HEK293 (cell line): ENCODE data around the gene P2RY11.

Experiments
- CTCF ChIA-PET: fragments of 350-600 bp; formaldehyde crosslinking; extraction: SDS; loops from one replicate; lab custom pipeline; 2021; ENCODE audit warnings: antibody characterized with exemption; lab: Yijun Ruan, JAX
- POLR2A ChIA-PET: fragments of 300-600 bp; formaldehyde crosslinking; extraction: SDS; loops from one replicate; lab custom pipeline; 2020; ENCODE audit warnings: antibody characterized with exemption, inconsistent platforms; lab: Yijun Ruan, JAX
- H3K27ac ChIP-seq: fragments of 200-500 bp; sonication (Bioruptor generic); 2 replicates; pipeline ENCODE4 v1.5.1; 2014; ENCODE audit warnings: low read depth, low read length, control low read depth, inconsistent platforms; ENCODE audit errors: extremely low read depth
- H3K36me3 ChIP-seq, 2 experiments: fragments of 200-500 bp in 1 of 2; sonication (Bioruptor generic) in 1 of 2; 1 replicate in 1 of 2; 2 replicates in 1 of 2; pipeline ENCODE4 v1.5.1; 2014 to 2017; ENCODE audit warnings: inconsistent platforms in 2 of 2, low read length in 2 of 2; ENCODE audit not compliant: control insufficient read depth in 2 of 2, insufficient read depth in 1 of 2
- H3K4me1 ChIP-seq: fragments of 200-500 bp; sonication (Bioruptor generic); 2 replicates; pipeline ENCODE4 v1.5.1; 2014; ENCODE audit warnings: mild to moderate bottlenecking, low read length, inconsistent platforms; ENCODE audit not compliant: control insufficient read depth, insufficient read depth
- H3K4me3 ChIP-seq: 2 replicates; pipeline ENCODE4 v1.5.1; 2011; ENCODE audit warnings: low read depth, mild to moderate bottlenecking, control low read depth, low read length, moderate library complexity
- H3K9me3 ChIP-seq: fragments of 200-500 bp; sonication (Bioruptor generic); 2 replicates; pipeline ENCODE4 v1.5.1; 2014; ENCODE audit warnings: low read depth, low read length, inconsistent platforms; ENCODE audit not compliant: control insufficient read depth, insufficient read depth
- AEBP2 ChIP-seq: fragments of 450-650 bp; formaldehyde crosslinking; IDR thresholded peaks from 2 replicates; pipeline ENCODE4 v1.5.1; 2016; ENCODE audit warnings: missing biosample characterization, missing genetic modification characterization, borderline replicate concordance
- PRDM2 ChIP-seq: fragments of 450-650 bp; formaldehyde crosslinking; IDR thresholded peaks from 2 replicates; pipeline ENCODE4 v1.5.1; 2016; ENCODE audit warnings: missing biosample characterization, missing genetic modification characterization, borderline replicate concordance
- SP2 ChIP-seq: fragments of 450-650 bp; formaldehyde crosslinking; IDR thresholded peaks from 2 replicates; pipeline ENCODE4 v1.5.1; 2016; ENCODE audit warnings: missing biosample characterization, missing genetic modification characterization
- TRIM28 ChIP-seq: IDR thresholded peaks from 2 replicates; pipeline ENCODE4 v1.6.1; 2011; ENCODE audit warnings: low read length, control low read depth, borderline replicate concordance
- ZBTB26 ChIP-seq: fragments of 450-650 bp; formaldehyde crosslinking; optimal IDR thresholded peaks from 2 replicates; pipeline ENCODE3; 2016; ENCODE audit warnings: missing biosample characterization, mild to moderate bottlenecking, missing genetic modification characterization
- ZNF132 ChIP-seq: fragments of 450-650 bp; formaldehyde crosslinking; IDR thresholded peaks from 2 replicates; pipeline ENCODE4 v1.5.1; 2017; ENCODE audit warnings: missing biosample characterization, missing genetic modification characterization, borderline replicate concordance
- ZNF16 ChIP-seq: fragments of 450-650 bp; formaldehyde crosslinking; IDR thresholded peaks from 2 replicates; pipeline ENCODE4 v1.5.1; 2016; ENCODE audit warnings: low read depth, missing biosample characterization, missing genetic modification characterization
- ZNF280C ChIP-seq: fragments of 450-650 bp; formaldehyde crosslinking; IDR thresholded peaks from 2 replicates; pipeline ENCODE4 v1.5.1; 2016; ENCODE audit warnings: missing biosample characterization, missing genetic modification characterization
- ZNF398 ChIP-seq: fragments of 450-650 bp; formaldehyde crosslinking; IDR thresholded peaks from 2 replicates; pipeline ENCODE4 v1.5.1; 2017; ENCODE audit warnings: missing biosample characterization, missing genetic modification characterization
- ZNF548 ChIP-seq: fragments of 450-650 bp; formaldehyde crosslinking; IDR thresholded peaks from 2 replicates; pipeline ENCODE4 v1.5.1; 2016; ENCODE audit warnings: missing biosample characterization, missing genetic modification characterization
- ZNF664 ChIP-seq: fragments of 450-650 bp; formaldehyde crosslinking; IDR thresholded peaks from 2 replicates; pipeline ENCODE4 v1.5.1; 2016; ENCODE audit warnings: missing biosample characterization, missing genetic modification characterization
- ZNF843 ChIP-seq: fragments of 450-650 bp; formaldehyde crosslinking; IDR thresholded peaks from 2 replicates; pipeline ENCODE4 v1.5.1; 2016; ENCODE audit warnings: missing biosample characterization, missing genetic modification characterization
- ZSCAN4 ChIP-seq: fragments of 450-650 bp; formaldehyde crosslinking; IDR thresholded peaks from 2 replicates; pipeline ENCODE4 v1.5.1; 2017; ENCODE audit warnings: missing biosample characterization, missing genetic modification characterization

The P2RY11 gene

GRCh38 chr19:10107817-10108367 is 3.6 kb upstream of the P2RY11 start (continued):
- TF ChIP-seq PRDM2 (tag by site-specific recombination) (no peak), ZNF16 (tag by site-specific recombination) (no peak), ZNF398 (tag by site-specific recombination) (no peak), ZNF843 (tag by site-specific recombination) (no peak), TRIM28 (no peak), ZNF548 (tag by site-specific recombination) (no peak), ZNF664 (tag by site-specific recombination) (no peak), ZSCAN4 (no peak), ZBTB26 (no peak)

GRCh38 chr19:10109528-10109927 is 2.0 kb upstream of the P2RY11 start:
- TF ChIP-seq AEBP2: no peak
- TF ChIP-seq SP2 (tag by site-specific recombination): no peak
- TF ChIP-seq ZNF132: no peak
- TF ChIP-seq ZNF280C (tag by site-specific recombination): no peak
- peaks cover 14 to 64% of the 10 kb centered on the region in 2 experiments; a peak in 2 of 3 replicates for H3K36me3 ChIP-seq
- ChIA-PET POLR2A (interaction anchor here (1.0 to 1.6 kb wide), 2 partner anchors 8 to 9 kb away, joined by 3 to 4 read pairs; no protein-coding TSS in a partner anchor), CTCF (interaction anchor here (0.6 to 2.4 kb wide), 4 partner anchors 12 to 108 kb away, joined by 3 to 15 read pairs (median 4); no protein-coding TSS in a partner anchor)
- H3K9me3 ChIP-seq: no peaks in the 10 kb centered on the region
- no peaks in the 10 kb centered on the region for H3K4me1 ChIP-seq
- no peak overlapping the region for H3K4me3 ChIP-seq
- H3K27ac ChIP-seq: no peak overlapping the region
